ENCODE data around the gene ZNRF3.

The ZNRF3 gene

DNA sequence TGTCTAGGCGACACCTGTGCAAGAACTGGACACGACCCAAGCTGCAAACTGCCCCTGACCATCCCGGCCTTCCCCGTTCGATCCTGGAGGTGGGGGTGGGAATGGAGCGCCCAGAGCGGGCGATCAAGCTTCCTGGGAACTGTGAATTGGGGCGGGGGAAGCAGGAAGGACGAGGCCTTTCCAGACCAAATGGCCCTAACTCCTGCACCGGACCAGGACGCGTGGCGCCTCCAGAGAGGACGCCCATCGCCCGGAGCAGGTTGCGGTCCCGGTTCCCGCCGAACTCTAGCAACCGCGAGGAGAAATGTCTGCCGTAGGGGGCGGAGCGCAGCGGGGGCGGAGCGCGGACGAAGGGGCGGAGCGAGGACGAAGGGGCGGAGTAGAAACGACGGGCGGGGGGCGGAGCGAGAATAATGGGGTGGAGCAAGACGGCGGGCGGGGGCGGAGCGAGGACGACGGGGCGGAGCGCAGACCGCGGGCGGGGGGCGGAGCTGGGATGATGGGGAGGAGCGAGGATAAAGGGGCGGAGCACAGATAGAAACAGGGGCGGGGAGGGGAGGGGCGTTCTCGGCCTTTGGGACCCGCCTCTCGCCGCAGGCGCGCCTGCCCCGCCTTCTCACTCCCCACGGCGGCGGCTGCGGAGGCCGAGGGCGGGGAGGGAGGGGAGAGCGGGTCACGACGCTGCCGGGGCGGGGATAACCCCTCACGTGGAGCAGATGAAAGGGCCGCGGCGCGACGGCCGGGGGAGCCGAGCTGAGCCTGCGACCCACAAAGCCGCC is at the start of gene ZNRF3 (continued):
- TF ChIP-seq ZNF529 (tag by site-specific recombination; IDR thresholded peaks at IDR 0.05; ENCODE audit: insufficient replicate concordance) (no peak), ZNF768 (tag by site-specific recombination; IDR thresholded peaks at IDR 0.05) (no peak), MZF1 (tag by site-specific recombination; IDR thresholded peaks at IDR 0.05; ENCODE audit: borderline replicate concordance) (no peak), ZNF610 (tag by site-specific recombination; IDR thresholded peaks at IDR 0.05; ENCODE audit: borderline replicate concordance) (0 out of 2 replicates have a peak, but pooled peaks have one; percentile 74), GLI2 (tag by site-specific recombination; IDR thresholded peaks at IDR 0.05; ENCODE audit: borderline replicate concordance, low read depth) (no peak), ZFP37 (tag by site-specific recombination; IDR thresholded peaks at IDR 0.05) (0 out of 2 replicates have a peak, but pooled peaks have one; percentile 62), ZNF621 (tag by site-specific recombination; IDR thresholded peaks at IDR 0.05) (no peak), ZBTB7A (tag by site-specific recombination; IDR thresholded peaks at IDR 0.05; ENCODE audit: low read depth) (0 out of 2 replicates have a peak, but pooled peaks have one; percentile 48), ZNF521 (tag by site-specific recombination; IDR thresholded peaks at IDR 0.05) (no peak), ZNF837 (tag by site-specific recombination; IDR thresholded peaks at IDR 0.05) (no peak), ZNF202 (tag by site-specific recombination; IDR thresholded peaks at IDR 0.05; ENCODE audit: borderline replicate concordance) (no peak), ZNF426 (tag by site-specific recombination; IDR thresholded peaks at IDR 0.05) (no peak), REPIN1 (tag by site-specific recombination; IDR thresholded peaks at IDR 0.05; ENCODE audit: low read depth) (0 out of 2 replicates have a peak, but pooled peaks have one; percentile 20), ZNF354C (tag by site-specific recombination; IDR thresholded peaks at IDR 0.05; ENCODE audit: borderline replicate concordance, low read depth) (no peak), ZNF423 (tag by site-specific recombination; IDR thresholded peaks at IDR 0.05) (no peak)
- TF ChIP-seq, protein P1, sequence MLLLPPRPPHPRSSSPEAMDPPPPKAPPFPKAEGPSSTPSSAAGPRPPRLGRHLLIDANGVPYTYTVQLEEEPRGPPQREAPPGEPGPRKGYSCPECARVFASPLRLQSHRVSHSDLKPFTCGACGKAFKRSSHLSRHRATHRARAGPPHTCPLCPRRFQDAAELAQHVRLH (tag by site-specific recombination; IDR thresholded peaks at IDR 0.05) = no peak

DNA sequence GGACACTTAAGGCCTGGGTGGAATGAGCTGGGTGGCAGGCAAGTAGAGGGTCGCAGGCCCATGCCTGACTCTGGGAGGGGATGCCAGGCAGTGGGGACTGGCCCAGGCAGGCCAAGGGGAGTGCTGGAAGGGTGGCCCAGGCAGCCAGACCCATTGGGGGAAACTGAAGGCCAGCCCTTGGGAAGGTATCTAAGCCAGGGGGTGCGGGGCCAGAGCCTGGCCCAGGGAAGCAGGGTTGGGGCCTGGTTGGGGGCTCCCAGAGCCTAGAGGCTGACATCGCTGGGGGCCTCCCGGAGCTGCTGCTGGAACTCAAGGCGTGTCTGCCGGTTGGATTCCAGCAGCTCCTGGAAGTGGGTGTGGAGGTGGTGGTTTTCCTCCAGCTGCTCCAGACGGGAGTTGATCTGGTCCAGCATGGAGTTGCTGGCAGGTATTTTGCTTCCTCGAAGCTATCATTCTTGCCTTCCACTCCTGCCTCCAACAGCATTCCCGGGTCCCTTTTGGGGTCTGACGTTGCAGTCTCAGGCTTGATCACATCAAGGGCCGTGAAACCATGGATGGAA is 47.7 kb upstream of the ZNRF3 start:
- Histone ChIP-seq H3K9me3 (ENCODE audit: control insufficient read depth, insufficient read depth, low read depth, low read length) (no peaks in the 10 kb centered on the region), H3K4me1 (ENCODE audit: control insufficient read depth, insufficient read depth, low read length) (no peaks in the 10 kb centered on the region), H3K27ac (ENCODE audit: extremely low read depth, low read depth, low read length) (no peak overlapping the region), H3K4me3 (ENCODE audit: low read depth, low read length) (no peak overlapping the region), H3K36me3 (ENCODE audit: control insufficient read depth in 2 of 2, insufficient read depth in 1 of 2, low read length in 2 of 2) (no peaks in the 10 kb centered on the region; a peak in 1 of 3 replicates)
- ChIA-PET POLR2A (interaction anchor here (0.5 to 0.6 kb wide), 3 partner anchors 45 to 217 kb away, joined by 3 to 5 read pairs (median 4); no protein-coding TSS in a partner anchor), CTCF (interaction anchor here (0.7 to 2.3 kb wide), 5 partner anchors 12 to 816 kb away, joined by 4 to 6 read pairs (median 5); no protein-coding TSS in a partner anchor)
- TF ChIP-seq, protein P2, sequence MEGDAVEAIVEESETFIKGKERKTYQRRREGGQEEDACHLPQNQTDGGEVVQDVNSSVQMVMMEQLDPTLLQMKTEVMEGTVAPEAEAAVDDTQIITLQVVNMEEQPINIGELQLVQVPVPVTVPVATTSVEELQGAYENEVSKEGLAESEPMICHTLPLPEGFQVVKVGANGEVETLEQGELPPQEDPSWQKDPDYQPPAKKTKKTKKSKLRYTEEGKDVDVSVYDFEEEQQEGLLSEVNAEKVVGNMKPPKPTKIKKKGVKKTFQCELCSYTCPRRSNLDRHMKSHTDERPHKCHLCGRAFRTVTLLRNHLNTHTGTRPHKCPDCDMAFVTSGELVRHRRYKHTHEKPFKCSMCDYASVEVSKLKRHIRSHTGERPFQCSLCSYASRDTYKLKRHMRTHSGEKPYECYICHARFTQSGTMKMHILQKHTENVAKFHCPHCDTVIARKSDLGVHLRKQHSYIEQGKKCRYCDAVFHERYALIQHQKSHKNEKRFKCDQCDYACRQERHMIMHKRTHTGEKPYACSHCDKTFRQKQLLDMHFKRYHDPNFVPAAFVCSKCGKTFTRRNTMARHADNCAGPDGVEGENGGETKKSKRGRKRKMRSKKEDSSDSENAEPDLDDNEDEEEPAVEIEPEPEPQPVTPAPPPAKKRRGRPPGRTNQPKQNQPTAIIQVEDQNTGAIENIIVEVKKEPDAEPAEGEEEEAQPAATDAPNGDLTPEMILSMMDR (tag by site-specific recombination; IDR thresholded peaks at IDR 0.05) = no peak
- TF ChIP-seq ZNF621 (tag by site-specific recombination; IDR thresholded peaks at IDR 0.05) (no peak), ZNF10 (tag by site-specific recombination; IDR thresholded peaks at IDR 0.05) (no peak), ZIC2 (tag by site-specific recombination; IDR thresholded peaks at IDR 0.05) (no peak), GLI2 (tag by site-specific recombination; IDR thresholded peaks at IDR 0.05; ENCODE audit: borderline replicate concordance, low read depth) (no peak), SP2 (tag by site-specific recombination; IDR thresholded peaks at IDR 0.05) (no peak), ZNF600 (tag by site-specific recombination; IDR thresholded peaks at IDR 0.05) (no peak), ZNF202 (tag by site-specific recombination; IDR thresholded peaks at IDR 0.05; ENCODE audit: borderline replicate concordance) (no peak), TCF7L2 (IDR thresholded peaks at IDR 0.05; ENCODE audit: borderline replicate concordance, low read depth, low read length) (no peak), KLF9 (tag by site-specific recombination; IDR thresholded peaks at IDR 0.05; ENCODE audit: low read depth) (no peak), KLF16 (tag by site-specific recombination; IDR thresholded peaks at IDR 0.05) (no peak), KLF7 (tag by site-specific recombination; IDR thresholded peaks at IDR 0.05; ENCODE audit: borderline replicate concordance) (no peak)
- TF ChIP-seq, protein P1 (tag by site-specific recombination; IDR thresholded peaks at IDR 0.05) = no peak
- TF ChIP-seq, protein P3, sequence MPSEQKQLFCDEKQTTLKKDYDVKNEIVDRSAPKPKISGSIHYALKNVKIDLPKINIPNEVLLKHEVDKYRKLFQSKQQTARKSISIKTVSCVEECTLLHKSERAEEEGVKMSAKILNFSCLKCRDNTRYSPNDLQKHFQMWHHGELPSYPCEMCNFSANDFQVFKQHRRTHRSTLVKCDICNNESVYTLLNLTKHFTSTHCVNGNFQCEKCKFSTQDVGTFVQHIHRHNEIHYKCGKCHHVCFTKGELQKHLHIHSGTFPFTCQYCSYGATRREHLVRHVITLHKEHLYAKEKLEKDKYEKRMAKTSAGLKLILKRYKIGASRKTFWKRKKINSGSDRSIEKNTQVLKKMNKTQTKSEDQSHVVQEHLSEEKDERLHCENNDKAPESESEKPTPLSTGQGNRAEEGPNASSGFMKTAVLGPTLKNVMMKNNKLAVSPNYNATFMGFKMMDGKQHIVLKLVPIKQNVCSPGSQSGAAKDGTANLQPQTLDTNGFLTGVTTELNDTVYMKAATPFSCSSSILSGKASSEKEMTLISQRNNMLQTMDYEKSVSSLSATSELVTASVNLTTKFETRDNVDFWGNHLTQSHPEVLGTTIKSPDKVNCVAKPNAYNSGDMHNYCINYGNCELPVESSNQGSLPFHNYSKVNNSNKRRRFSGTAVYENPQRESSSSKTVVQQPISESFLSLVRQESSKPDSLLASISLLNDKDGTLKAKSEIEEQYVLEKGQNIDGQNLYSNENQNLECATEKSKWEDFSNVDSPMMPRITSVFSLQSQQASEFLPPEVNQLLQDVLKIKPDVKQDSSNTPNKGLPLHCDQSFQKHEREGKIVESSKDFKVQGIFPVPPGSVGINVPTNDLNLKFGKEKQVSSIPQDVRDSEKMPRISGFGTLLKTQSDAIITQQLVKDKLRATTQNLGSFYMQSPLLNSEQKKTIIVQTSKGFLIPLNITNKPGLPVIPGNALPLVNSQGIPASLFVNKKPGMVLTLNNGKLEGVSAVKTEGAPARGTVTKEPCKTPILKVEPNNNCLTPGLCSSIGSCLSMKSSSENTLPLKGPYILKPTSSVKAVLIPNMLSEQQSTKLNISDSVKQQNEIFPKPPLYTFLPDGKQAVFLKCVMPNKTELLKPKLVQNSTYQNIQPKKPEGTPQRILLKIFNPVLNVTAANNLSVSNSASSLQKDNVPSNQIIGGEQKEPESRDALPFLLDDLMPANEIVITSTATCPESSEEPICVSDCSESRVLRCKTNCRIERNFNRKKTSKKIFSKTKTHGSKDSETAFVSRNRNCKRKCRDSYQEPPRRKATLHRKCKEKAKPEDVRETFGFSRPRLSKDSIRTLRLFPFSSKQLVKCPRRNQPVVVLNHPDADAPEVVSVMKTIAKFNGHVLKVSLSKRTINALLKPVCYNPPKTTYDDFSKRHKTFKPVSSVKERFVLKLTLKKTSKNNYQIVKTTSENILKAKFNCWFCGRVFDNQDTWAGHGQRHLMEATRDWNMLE (tag by site-specific recombination; conservative IDR thresholded peaks at IDR 0.05; ENCODE audit: low read depth) = no peak
